ENCODE data around the gene ZBED4.

The ZBED4 gene

GRCh38 chr22:49848690-49849160, 4.9 kb upstream of the ZBED4 start:
- no peak for TF ChIP-seq CTCF (IDR thresholded peaks at IDR 0.05)

- TF ChIP-seq CTCF (IDR thresholded peaks at IDR 0.05) = no peak
Observed at GRCh38 chr22:49849161-49850020, 4.3 kb upstream of the ZBED4 start.

GRCh38 chr22:49850021-49850911, 3.4 kb upstream of the ZBED4 start:
- no peak for TF ChIP-seq CTCF (IDR thresholded peaks at IDR 0.05)

- TF ChIP-seq CTCF (IDR thresholded peaks at IDR 0.05) = no peak
Observed at GRCh38 chr22:49850959-49851802, 2.5 kb upstream of the ZBED4 start.

GRCh38 chr22:49853981-49854831, 562 bp downstream of the ZBED4 start:
- TF ChIP-seq CTCF (IDR thresholded peaks at IDR 0.05) = no peak

- TF ChIP-seq CTCF (IDR thresholded peaks at IDR 0.05) = no peak
Observed at GRCh38 chr22:49855251-49855911, 1.7 kb downstream of the ZBED4 start.
